Muscle layer of duodenum (tissue), 2 donors: ENCODE data around the gene SYNGAP1.

Source experiments
- H3K27ac ChIP-seq: one replicate; pipeline ENCODE4 v1.7.0; 2013; ENCODE audit warnings: mild to moderate bottlenecking, low read length
- H3K27me3 ChIP-seq: one replicate; pipeline ENCODE4 v1.7.0; 2013; ENCODE audit warnings: low read depth, mild to moderate bottlenecking, control low read depth, low read length
- H3K36me3 ChIP-seq, 2 donors: one replicate each; pipeline ENCODE4 v1.7.0; 2013; ENCODE audit warnings: low read length in 2 of 2, control low read depth in 1 of 2, mild to moderate bottlenecking in 1 of 2; ENCODE audit not compliant: insufficient read depth in 2 of 2, control insufficient read depth in 1 of 2
- H3K4me1 ChIP-seq, 2 donors: one replicate each; pipeline ENCODE4 v1.7.0; 2013; ENCODE audit warnings: low read length in 2 of 2, mild to moderate bottlenecking in 2 of 2, control low read depth in 1 of 2, moderate library complexity in 1 of 2; ENCODE audit not compliant: insufficient read depth in 2 of 2, control insufficient read depth in 1 of 2
- H3K4me3 ChIP-seq, 2 donors: one replicate each; pipeline ENCODE4 v1.7.0; 2013; ENCODE audit warnings: low read length in 2 of 2, low read depth in 1 of 2, mild to moderate bottlenecking in 1 of 2
- H3K9me3 ChIP-seq, 2 donors: one replicate each; pipeline ENCODE4 v1.7.0; 2013; ENCODE audit warnings: low read length in 2 of 2, control low read depth in 1 of 2, mild to moderate bottlenecking in 1 of 2; ENCODE audit not compliant: control insufficient read depth in 1 of 2
- donor health status: healthy.

The SYNGAP1 gene

DNA sequence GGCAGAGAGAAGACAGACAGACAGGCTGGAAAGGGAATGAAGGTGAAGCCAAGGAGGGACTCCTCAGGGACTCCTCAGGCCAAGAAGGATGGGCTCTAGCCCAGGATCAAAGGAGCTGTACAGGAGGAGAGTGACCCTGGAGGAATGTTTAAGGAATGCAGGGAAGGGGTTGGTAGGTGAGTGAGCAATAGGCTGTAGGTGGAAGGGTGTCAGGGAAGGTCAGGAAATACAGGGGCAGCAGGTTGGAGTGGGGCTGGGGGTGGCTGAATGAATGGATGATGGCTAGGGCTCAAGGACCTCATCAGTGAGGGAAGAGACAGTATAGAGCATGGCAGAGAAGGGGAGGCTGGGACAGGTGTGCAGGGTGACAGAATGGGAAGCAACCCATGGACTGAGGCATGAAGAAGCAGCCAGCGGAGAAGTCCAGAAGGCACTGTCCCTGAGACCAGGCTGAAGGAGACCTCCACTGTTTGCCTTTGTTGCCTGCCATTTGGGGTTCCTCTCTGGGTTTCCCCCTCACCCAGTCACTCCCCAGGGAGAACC is 13.2 kb downstream of the SYNGAP1 start:
- Histone ChIP-seq H3K9me3 (no peaks in the 10 kb centered on the region), H3K4me1 (peaks cover 21 to 57% of the 10 kb centered on the region in 2 donors), H3K4me3 (no peak overlapping the region), H3K27me3 (no peaks in the 10 kb centered on the region), H3K36me3 (peaks cover 21 to 29% of the 10 kb centered on the region in 2 donors), H3K27ac (no peak overlapping the region)

DNA sequence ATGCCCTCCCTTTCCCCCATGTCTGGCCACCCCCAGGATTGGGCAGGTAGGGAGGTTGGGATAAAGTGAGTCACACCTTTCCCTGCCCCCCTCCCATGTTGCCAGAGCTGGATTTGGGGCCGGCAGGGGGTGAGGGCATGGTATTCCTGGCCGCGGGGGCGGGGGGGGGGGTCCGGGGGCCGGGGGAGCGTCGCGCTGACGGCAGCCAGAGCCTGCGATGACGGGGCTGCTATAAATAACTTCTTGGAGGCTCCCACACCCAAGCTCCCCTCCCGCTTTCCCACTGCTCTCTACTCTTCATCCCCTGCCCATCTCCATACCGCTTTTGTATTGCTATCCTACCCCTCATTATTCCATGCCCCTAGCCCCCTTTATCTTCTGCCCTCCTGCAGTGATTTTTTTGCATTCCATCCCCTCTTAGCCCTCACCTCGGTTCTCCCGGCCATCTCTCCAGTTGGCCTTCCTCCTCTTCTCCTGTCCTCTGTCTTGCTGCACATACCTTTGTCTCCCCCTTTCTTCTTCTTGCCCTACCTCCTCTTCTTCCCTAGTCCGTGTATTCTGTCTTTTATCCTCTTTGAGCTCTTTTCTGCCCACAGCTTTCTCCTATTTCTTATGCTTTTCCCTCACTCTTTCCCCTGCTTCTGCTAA is 13.8 kb downstream of the SYNGAP1 start:
- H3K4me3 ChIP-seq = no peak overlapping the region
- H3K36me3 ChIP-seq = peaks cover 27 to 35% of the 10 kb centered on the region in 2 donors
- H3K9me3 ChIP-seq = no peaks in the 10 kb centered on the region
- no peaks in the 10 kb centered on the region for H3K27me3 ChIP-seq
- H3K4me1 ChIP-seq = peaks cover 18 to 52% of the 10 kb centered on the region in 2 donors
- no peak overlapping the region for H3K27ac ChIP-seq

DNA sequence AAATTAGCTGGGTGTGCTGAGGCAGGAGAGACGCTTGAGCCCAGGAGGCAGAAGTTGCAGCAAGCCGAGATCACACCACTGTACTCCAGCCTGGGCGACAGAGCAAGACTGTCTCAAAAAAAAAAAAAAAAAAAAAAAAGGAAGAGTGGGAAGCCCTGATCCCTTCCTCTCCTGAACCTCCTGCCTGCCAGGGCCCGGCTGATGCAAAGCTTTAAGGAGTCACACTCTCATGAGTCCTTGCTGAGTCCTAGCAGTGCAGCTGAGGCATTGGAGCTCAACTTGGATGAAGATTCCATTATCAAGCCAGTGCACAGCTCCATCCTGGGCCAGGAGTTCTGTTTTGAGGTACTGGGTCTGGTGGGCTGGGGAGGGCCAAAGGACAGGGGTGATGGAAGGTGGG is 15.1 kb downstream of the SYNGAP1 start:
- Histone ChIP-seq H3K4me1 (peaks cover 8 to 41% of the 10 kb centered on the region in 2 donors), H3K9me3 (no peaks in the 10 kb centered on the region), H3K4me3 (no peak overlapping the region), H3K27me3 (no peaks in the 10 kb centered on the region), H3K27ac (no peak overlapping the region), H3K36me3 (peaks cover 28 to 40% of the 10 kb centered on the region in 2 donors)

DNA sequence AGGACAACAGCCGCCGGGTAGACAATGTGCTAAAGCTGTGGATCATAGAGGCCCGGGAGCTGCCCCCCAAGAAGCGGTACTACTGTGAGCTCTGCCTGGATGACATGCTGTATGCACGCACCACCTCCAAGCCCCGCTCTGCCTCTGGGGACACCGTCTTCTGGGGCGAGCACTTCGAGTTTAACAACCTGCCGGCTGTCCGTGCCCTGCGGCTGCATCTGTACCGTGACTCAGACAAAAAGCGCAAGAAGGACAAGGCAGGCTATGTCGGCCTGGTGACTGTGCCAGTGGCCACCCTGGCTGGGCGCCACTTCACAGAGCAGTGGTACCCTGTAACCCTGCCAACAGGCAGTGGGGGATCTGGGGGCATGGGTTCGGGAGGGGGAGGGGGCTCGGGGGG is 17.8 kb downstream of the SYNGAP1 start:
- Histone ChIP-seq H3K4me3 (no peak overlapping the region), H3K36me3 (peaks cover 43 to 63% of the 10 kb centered on the region in 2 donors), H3K27ac (no peak overlapping the region), H3K9me3 (no peaks in the 10 kb centered on the region), H3K4me1 (peaks cover 0 to 14% of the 10 kb centered on the region in 2 donors), H3K27me3 (no peaks in the 10 kb centered on the region)

DNA sequence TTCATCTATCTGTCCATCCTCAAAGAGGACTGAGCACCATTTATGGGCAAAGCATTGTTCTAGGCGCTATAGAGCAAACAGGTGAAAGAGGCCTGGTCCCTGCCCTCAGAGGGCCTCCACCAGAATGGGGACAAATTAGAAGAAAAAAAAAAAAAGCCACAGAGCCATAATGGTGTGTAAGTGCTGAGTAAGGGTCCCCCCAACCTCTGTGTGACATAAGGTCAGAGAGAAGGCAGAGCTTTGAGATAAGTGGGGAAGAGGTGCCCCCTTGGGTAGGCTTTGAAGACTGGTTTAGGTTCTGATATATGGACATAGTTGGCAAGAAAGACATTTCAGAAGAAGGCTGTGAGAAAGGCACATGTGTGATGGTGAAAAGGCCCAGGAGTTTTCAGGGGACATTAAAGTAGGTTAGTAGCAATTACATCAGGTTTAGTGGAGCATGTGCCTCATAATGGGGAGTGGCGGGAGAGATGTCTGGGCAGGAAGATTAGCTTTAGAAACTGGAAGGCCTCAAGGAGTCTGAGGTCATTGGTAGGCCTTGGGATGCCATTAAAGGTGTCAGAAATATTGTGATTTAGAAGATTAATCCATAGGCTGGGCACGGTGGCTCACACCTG is 19.2 kb downstream of the SYNGAP1 start:
- peaks cover 48 to 71% of the 10 kb centered on the region in 2 donors for H3K36me3 ChIP-seq
- H3K4me1 ChIP-seq = peaks cover 0 to 1% of the 10 kb centered on the region in 2 donors
- no peak overlapping the region for H3K27ac ChIP-seq
- no peaks in the 10 kb centered on the region for H3K27me3 ChIP-seq
- H3K4me3 ChIP-seq = no peak overlapping the region
- H3K9me3 ChIP-seq = no peaks in the 10 kb centered on the region

DNA sequence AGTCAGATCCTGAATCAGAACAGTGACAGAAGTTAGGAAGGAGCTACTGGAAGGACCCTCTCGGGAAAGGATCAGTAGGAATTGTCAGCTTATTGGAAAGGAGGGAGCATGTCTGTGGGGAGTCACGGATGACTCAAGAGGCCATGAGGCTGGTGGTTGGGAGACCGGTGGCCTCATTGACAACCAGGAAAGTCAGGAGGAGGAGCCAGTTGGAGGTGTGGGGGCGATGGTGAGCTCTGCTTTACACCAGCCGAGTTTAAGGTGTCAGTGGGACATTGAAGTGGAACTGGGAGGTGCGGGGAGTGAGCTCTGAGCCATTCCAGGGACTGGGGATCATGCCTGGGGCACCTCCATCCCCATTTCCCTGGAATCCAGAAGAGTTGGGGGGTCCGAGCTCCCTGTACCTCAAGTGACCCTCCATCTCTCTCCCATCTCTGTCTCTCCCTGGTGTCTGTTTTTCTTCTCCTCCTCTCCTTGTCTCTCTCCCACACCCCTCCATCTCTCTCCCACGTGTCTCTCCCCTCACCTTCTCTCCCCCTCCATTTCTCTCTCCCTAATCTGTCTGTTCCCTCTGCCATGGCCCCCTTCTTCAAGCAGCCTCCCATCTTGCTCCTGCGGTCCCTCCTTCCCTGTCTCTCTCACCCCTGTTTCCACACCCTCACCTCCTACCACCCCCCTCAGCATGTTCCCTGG is 20.2 kb downstream of the SYNGAP1 start:
- H3K4me3 ChIP-seq = no peak overlapping the region
- H3K36me3 ChIP-seq = peaks cover 54 to 69% of the 10 kb centered on the region in 2 donors
- no peaks in the 10 kb centered on the region for H3K27me3 ChIP-seq

DNA sequence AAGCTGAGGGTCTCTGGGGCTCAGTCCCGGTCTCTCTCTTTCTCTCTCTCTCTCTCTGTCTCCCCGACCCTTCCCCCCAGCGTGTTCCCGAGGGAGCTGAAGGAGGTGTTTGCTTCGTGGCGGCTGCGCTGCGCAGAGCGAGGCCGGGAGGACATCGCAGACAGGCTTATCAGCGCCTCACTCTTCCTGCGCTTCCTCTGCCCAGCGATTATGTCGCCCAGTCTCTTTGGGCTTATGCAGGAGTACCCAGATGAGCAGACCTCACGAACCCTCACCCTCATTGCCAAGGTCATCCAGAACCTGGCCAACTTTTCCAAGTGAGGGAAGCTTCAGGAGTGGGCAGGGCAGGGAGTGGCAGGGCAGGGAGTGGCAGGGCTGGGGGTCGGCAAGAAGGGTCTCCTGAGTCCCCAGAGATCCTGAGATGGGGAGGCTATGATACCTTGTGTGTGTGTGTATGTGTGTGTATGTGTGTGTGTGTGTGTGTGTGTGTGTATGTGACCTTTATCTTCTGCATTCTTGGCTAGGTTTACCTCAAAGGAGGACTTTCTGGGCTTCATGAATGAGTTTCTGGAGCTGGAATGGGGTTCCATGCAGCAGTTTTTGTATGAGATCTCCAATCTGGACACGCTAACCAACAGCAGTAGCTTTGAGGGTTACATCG is 20.9 kb downstream of the SYNGAP1 start:
- Histone ChIP-seq H3K4me1 (no peaks in the 10 kb centered on the region), H3K36me3 (peaks cover 47 to 62% of the 10 kb centered on the region in 2 donors), H3K27me3 (no peaks in the 10 kb centered on the region), H3K27ac (no peak overlapping the region), H3K4me3 (no peak overlapping the region), H3K9me3 (no peaks in the 10 kb centered on the region)

More for the DNA sequence above, 20.2 kb downstream of the SYNGAP1 start:
- H3K4me1 ChIP-seq = no peaks in the 10 kb centered on the region
- no peak overlapping the region for H3K27ac ChIP-seq
- H3K9me3 ChIP-seq = no peaks in the 10 kb centered on the region

DNA sequence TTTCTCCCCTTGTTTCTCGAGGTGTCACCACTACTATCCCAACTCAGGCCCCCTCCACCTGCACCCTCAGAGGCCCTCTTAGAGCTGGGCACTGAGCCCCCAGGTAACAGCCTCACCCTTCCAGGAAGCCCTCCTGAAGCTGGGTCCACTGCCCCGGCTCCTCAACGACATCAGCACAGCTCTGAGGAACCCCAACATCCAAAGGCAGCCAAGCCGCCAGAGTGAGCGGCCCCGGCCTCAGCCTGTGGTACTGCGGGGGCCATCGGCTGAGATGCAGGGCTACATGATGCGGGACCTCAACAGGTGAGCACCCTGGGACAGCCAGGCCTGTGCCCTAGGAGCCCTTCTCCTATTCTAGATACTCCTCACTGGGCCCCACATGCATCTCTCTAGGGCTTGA is 21.6 kb downstream of the SYNGAP1 start:
- Histone ChIP-seq H3K4me1 (no peaks in the 10 kb centered on the region), H3K9me3 (no peaks in the 10 kb centered on the region), H3K27ac (no peak overlapping the region), H3K36me3 (peaks cover 43 to 56% of the 10 kb centered on the region in 2 donors), H3K4me3 (no peak overlapping the region), H3K27me3 (no peaks in the 10 kb centered on the region)

DNA sequence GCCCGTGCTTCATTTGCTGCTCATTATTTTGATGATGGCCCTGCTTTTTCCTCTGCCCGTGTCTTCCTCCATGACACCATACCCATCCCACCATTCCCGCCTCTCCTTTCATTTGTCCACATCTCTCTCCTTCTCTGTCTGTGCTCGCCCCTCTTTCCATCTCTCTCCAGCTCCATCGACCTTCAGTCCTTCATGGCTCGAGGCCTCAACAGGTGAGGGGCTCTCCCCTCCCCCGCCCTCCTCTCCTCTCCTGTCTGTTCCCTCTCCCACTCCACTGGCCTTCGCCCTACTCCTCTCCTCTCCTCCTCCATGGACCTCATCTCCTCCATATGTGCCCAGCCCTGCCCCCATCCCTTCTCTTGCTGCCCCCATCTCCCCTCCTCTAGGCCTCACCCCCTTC is 22.4 kb downstream of the SYNGAP1 start:
- no peaks in the 10 kb centered on the region for H3K27me3 ChIP-seq
- peaks cover 36 to 56% of the 10 kb centered on the region in 2 donors for H3K36me3 ChIP-seq
- H3K27ac ChIP-seq = no peak overlapping the region
- no peaks in the 10 kb centered on the region for H3K9me3 ChIP-seq
- H3K4me1 ChIP-seq = no peaks in the 10 kb centered on the region
- no peak overlapping the region for H3K4me3 ChIP-seq

DNA sequence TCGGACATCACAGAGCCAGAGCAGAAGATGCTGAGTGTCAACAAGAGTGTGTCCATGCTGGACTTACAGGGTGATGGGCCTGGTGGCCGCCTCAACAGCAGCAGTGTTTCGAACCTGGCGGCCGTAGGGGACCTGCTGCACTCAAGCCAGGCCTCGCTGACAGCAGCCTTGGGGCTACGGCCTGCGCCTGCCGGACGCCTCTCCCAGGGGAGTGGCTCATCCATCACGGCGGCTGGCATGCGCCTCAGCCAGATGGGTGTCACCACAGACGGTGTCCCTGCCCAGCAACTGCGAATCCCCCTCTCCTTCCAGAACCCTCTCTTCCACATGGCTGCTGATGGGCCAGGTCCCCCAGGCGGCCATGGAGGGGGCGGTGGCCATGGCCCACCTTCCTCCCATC is 23.2 kb downstream of the SYNGAP1 start:
- Histone ChIP-seq H3K9me3 (no peaks in the 10 kb centered on the region), H3K36me3 (peaks cover 42 to 57% of the 10 kb centered on the region in 2 donors), H3K4me3 (no peak overlapping the region), H3K27ac (no peak overlapping the region), H3K4me1 (no peaks in the 10 kb centered on the region), H3K27me3 (no peaks in the 10 kb centered on the region)
